Neural crest cell (in vitro differentiated cells): ENCODE results near the gene NDUFV2. TPM values are rescaled to one million over a fixed set of nuclear protein-coding genes. Genes with fewer than 3 reads are reported as not detected.

ENCODE experiments used
- DNase-seq: peaks from one replicate; pipeline ENCODE4 v3.0.0; 2021; ENCODE audit warnings: low read depth, mixed read lengths, low spot score
- H3K27ac Mint-ChIP-seq: one replicate; pipeline ENCODE4 v1.8.0; 2021; ENCODE audit warnings: mild to moderate bottlenecking, mixed read lengths; ENCODE audit not compliant: unreplicated experiment
- H3K27me3 Mint-ChIP-seq: 2 replicates; pipeline ENCODE4 v1.8.0; 2021; ENCODE audit warnings: low read depth, mild to moderate bottlenecking, mixed read lengths
- H3K36me3 Mint-ChIP-seq: 2 replicates; pipeline ENCODE4 v1.8.0; 2021; ENCODE audit warnings: low read depth, mild to moderate bottlenecking, mixed read lengths
- H3K4me1 Mint-ChIP-seq: 2 replicates; pipeline ENCODE4 v1.8.0; 2021; ENCODE audit warnings: mixed read lengths
- H3K4me3 Mint-ChIP-seq: one replicate; pipeline ENCODE4 v1.8.0; 2021; ENCODE audit warnings: mild to moderate bottlenecking, mixed read lengths
- H3K9me3 Mint-ChIP-seq: 2 replicates; pipeline ENCODE4 v1.8.0; 2021; ENCODE audit warnings: mixed read lengths
- CTCF ChIP-seq: fragments of 200-600 bp; sonication (generic); conservative IDR thresholded peaks from 2 replicates; pipeline ENCODE4 v1.5.0; 2021; ENCODE audit warnings: antibody characterized with exemption, mild to moderate bottlenecking
- total RNA-seq: library from RNA; stranded (reverse); gene quantifications from 2 replicates; pipeline ENCODE4 v1.2.1, GENCODE V29; 2021

The NDUFV2 gene
- total RNA-seq, 1 donor from 2014 or later, result 144 TPM

DNA sequence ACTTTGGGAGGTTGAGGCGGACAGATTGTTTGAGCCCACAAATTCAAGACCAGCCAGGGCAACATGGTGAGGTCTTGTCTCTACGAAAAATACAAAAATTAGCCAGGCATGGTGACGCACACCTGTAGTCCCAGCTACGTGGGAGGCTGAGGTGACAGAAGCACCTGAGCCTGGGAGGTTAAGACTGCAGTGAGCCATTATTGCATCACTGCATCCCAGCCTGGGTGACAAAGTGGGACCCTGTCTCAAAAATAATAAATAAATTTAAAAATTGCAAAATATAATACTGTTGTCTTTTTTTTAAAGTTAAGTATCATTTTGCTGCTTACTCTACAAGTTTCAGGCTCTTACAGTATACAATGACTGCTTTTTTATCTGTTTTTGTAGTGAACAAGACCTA lies 30.1 kb downstream of the NDUFV2 start:
- no peak overlapping the region for H3K27ac Mint-ChIP-seq
- no peak for DNase-seq
- H3K27me3 Mint-ChIP-seq, result peaks cover 2% of the 10 kb centered on the region
- TF ChIP-seq CTCF, result no peak
- H3K4me3 Mint-ChIP-seq, result no peak overlapping the region
- peaks cover 12% of the 10 kb centered on the region for H3K4me1 Mint-ChIP-seq
- H3K9me3 Mint-ChIP-seq, result no peaks in the 10 kb centered on the region
- peaks cover 9% of the 10 kb centered on the region for H3K36me3 Mint-ChIP-seq

DNA sequence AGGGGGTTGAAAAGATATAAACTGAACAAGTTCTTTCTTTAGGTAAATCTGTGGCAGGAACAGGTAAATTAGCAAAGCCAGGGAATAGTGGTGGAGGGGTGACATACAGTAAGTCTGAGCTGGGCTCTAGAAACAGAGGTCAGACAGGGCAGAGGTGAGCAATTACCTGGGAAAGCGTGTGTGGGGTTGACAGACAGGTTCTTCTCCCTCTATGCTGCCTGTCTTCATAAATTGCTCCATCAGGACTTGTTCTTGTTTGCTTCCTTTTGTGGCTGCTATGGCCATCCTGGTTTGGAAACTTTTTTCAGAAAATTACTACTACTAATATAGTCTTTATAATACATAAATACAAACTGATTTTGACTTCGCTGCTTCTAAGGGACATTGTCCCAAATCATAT lies 30.7 kb downstream of the NDUFV2 start:
- Mint-ChIP-seq H3K27me3 (peaks cover 3% of the 10 kb centered on the region), H3K36me3 (peaks cover 7% of the 10 kb centered on the region), H3K4me1 (peaks cover 16% of the 10 kb centered on the region), H3K4me3 (peak overlapping the region; percentile 45), H3K9me3 (no peaks in the 10 kb centered on the region), H3K27ac (no peak overlapping the region)
- no peak for TF ChIP-seq CTCF
- no peak for DNase-seq

- Mint-ChIP-seq H3K4me3 (peak overlapping the region; percentile 99), H3K9me3 (no peaks in the 10 kb centered on the region), H3K27me3 (peaks cover 3% of the 10 kb centered on the region), H3K36me3 (peaks cover 7% of the 10 kb centered on the region), H3K27ac (peak overlapping the region; percentile 28), H3K4me1 (peaks cover 35% of the 10 kb centered on the region)
- no peak for TF ChIP-seq CTCF
- DNase-seq, result no peak
Measured at GRCh38 chr18:9135081-9135911, 32.8 kb downstream of the NDUFV2 start.

GRCh38 chr18:9135912-9136314 lies 33.4 kb downstream of the NDUFV2 start:
- no peak for TF ChIP-seq CTCF
- H3K4me1 Mint-ChIP-seq, result peaks cover 38% of the 10 kb centered on the region
- peak overlapping the region; percentile 99 for H3K4me3 Mint-ChIP-seq
- DNase-seq, result no peak
- peak overlapping the region; percentile 93 for H3K27ac Mint-ChIP-seq
- H3K27me3 Mint-ChIP-seq, result peaks cover 3% of the 10 kb centered on the region
- H3K36me3 Mint-ChIP-seq, result peaks cover 7% of the 10 kb centered on the region
- H3K9me3 Mint-ChIP-seq, result no peaks in the 10 kb centered on the region

DNA sequence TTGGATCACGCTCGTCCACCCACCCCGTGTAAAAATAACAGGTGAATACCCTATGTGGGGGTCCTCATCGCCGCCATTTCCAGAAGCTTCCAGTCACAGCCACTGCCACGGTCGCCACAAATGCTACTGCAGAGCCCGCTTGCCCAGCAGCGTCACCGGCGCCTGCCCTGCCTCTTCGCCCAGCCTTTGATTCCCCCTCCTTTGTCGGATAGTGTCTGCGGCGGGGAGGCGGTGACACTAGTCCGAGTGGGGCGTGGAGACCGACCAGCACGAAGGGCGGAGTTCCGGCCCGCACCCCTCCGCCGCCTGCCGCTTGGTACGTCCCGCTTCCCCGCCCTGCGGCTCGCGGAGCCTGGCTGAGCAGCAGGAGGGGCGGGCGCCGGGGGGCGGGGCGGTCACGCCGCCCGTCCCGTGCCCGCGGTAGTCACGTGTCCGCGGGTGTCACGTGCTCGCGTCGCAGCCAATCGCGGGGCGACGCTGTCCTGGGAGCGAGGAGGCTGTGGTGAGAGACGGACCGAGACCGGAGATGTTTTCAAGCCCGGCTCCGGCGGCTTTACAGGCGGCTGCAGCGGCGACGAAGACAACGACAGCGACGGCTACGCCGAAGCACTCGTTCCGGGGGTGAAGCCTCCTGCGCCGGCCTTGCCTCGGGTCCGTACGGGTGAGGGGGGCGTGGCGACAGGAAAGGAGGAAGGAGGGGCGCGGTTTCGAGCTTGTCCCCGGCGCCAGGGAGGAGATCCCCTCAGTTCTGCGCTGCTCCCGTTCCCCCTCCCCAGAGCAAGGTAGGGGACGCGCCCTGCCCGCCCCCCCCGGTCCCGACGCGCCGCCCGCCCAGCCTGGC lies 34.0 kb downstream of the NDUFV2 start, which contains the start of gene ANKRD12:
ANKRD12 (plus strand) TSS at position 467 of the 841 bp plus-strand sequence. CDS start 45,652 bp downstream, outside the sequence.
- no peaks in the 10 kb centered on the region for H3K9me3 Mint-ChIP-seq
- peaks cover 3% of the 10 kb centered on the region for H3K27me3 Mint-ChIP-seq
- H3K4me3 Mint-ChIP-seq, result peak within 1 kb of the TSS; percentile 99
- peaks cover 7% of the 10 kb centered on the region for H3K36me3 Mint-ChIP-seq
- peak; percentile 94 for DNase-seq
- peaks cover 43% of the 10 kb centered on the region for H3K4me1 Mint-ChIP-seq
- TF ChIP-seq CTCF, result no peak
- H3K27ac Mint-ChIP-seq, result peak within 1 kb of the TSS; percentile 95
